Transverse colon (tissue), 3 donors: ENCODE results near the gene CPZ.

Experiments used
- EP300 ChIP-seq: sonication (generic); formaldehyde crosslinking; IDR thresholded peaks from one replicate; pipeline ENCODE4 v1.6.1; 2017; ENCODE audit warnings: antibody characterized with exemption, low read depth
- POLR2A ChIP-seq: fragments of 450-650 bp; IDR thresholded peaks from one replicate; pipeline ENCODE4 v1.6.1; 2016; ENCODE audit warnings: antibody characterized with exemption, mild to moderate bottlenecking, moderate library complexity
- TF ChIP-seq, protein P1 (sequence below), 5 experiments: fragments of 200-600 bp in 3 of 5; fragments of 450-650 bp in 2 of 5; sonication (generic) in 3 of 5; IDR thresholded peaks; 1 replicate in 2 of 5; 2 replicates in 3 of 5; pipeline ENCODE4 v1.5.1; 2016 to 2017; ENCODE audit warnings: antibody characterized with exemption in 5 of 5, inconsistent platforms in 3 of 5, mild to moderate bottlenecking in 2 of 5, moderate library complexity in 1 of 5

DNA sequence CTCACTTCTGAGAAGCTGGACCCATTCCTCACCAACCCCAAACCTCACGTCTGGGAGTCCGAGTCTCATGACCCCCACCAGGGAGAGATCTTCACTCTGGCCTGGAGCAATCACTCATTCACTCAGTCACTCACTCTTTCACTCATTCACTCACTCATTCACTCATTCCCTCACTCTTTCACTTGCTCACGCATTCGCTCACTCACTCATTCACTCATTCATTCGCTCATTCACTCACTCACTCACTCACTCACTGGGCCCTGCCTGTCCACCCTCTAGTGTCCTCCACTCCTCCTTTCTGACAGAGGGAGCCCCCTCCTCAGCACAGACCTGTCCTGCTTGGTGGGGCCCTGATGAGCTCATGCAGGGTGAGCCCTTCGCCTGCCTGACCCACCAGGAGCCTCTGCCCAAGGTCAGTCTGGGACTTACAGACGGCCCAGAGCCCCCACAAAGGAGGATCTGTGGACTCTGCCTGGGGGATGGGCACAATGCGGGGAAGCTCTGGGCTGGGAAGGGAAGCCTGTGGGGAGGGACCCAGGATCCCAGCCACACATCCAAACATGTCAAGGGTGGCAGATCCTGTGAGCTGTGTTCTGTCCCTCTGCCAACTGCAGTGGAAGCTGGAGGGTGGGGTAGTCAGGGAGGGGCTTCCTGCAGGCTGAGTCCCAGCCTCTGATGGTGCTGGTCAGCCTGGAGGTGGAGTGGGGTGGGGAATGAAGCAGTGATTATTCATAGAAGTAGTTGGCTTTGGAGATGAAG is 18.5 kb downstream of the CPZ start:
- TF ChIP-seq, protein P1, sequence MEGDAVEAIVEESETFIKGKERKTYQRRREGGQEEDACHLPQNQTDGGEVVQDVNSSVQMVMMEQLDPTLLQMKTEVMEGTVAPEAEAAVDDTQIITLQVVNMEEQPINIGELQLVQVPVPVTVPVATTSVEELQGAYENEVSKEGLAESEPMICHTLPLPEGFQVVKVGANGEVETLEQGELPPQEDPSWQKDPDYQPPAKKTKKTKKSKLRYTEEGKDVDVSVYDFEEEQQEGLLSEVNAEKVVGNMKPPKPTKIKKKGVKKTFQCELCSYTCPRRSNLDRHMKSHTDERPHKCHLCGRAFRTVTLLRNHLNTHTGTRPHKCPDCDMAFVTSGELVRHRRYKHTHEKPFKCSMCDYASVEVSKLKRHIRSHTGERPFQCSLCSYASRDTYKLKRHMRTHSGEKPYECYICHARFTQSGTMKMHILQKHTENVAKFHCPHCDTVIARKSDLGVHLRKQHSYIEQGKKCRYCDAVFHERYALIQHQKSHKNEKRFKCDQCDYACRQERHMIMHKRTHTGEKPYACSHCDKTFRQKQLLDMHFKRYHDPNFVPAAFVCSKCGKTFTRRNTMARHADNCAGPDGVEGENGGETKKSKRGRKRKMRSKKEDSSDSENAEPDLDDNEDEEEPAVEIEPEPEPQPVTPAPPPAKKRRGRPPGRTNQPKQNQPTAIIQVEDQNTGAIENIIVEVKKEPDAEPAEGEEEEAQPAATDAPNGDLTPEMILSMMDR (IDR thresholded peaks at IDR 0.05): no peak
- TF ChIP-seq EP300: no peak
- no peak for TF ChIP-seq POLR2A
